ENCODE results near the gene SKP1.

GRCh38 chr5:134195666-134196065, 18.9 kb upstream of the SKP1 start:
- TF ChIP-seq CTCF (IDR thresholded peaks at IDR 0.05) = no peak
- TF ChIP-seq POLR2A (IDR thresholded peaks at IDR 0.05) = no peak
- no peak for TF ChIP-seq POLR2AphosphoS5 (IDR thresholded peaks at IDR 0.05; ENCODE audit: insufficient read depth in 1 of 2, low read depth in 1 of 2)
